ENCODE data around the gene CST3.
A peak's percentile ranks its signal among the peaks of the same experiment; 100 is the strongest.

Gene CST3

GRCh38 chr20:23643659-23644058 is 5.9 kb upstream of the CST3 start:
- Histone ChIP-seq H3K27me3 (ENCODE audit: insufficient read depth, poor library complexity, severe bottlenecking) (no peaks in the 10 kb centered on the region), H3K27ac (replicated peaks) (no peak overlapping the region), H3K4me3 (replicated peaks; ENCODE audit: insufficient read depth, low read length) (no peak overlapping the region)
- peak; percentile 52 to 53 for DNase-seq (ENCODE audit: low read depth in 1 of 2, low spot score in 1 of 2)
- peak; percentile 57; the same call in 1 of the 2 replicates for TF ChIP-seq SPI1 (IDR thresholded peaks at IDR 0.05; ENCODE audit: borderline replicate concordance, low read depth)
- no peak for TF ChIP-seq POLR2AphosphoS5 (IDR thresholded peaks at IDR 0.05; ENCODE audit: low read depth)
- no peak for TF ChIP-seq REST (IDR thresholded peaks at IDR 0.05; ENCODE audit: insufficient replicate concordance, low read depth)
- TF ChIP-seq GABPA (IDR thresholded peaks at IDR 0.05; ENCODE audit: low read depth) = no peak

DNA sequence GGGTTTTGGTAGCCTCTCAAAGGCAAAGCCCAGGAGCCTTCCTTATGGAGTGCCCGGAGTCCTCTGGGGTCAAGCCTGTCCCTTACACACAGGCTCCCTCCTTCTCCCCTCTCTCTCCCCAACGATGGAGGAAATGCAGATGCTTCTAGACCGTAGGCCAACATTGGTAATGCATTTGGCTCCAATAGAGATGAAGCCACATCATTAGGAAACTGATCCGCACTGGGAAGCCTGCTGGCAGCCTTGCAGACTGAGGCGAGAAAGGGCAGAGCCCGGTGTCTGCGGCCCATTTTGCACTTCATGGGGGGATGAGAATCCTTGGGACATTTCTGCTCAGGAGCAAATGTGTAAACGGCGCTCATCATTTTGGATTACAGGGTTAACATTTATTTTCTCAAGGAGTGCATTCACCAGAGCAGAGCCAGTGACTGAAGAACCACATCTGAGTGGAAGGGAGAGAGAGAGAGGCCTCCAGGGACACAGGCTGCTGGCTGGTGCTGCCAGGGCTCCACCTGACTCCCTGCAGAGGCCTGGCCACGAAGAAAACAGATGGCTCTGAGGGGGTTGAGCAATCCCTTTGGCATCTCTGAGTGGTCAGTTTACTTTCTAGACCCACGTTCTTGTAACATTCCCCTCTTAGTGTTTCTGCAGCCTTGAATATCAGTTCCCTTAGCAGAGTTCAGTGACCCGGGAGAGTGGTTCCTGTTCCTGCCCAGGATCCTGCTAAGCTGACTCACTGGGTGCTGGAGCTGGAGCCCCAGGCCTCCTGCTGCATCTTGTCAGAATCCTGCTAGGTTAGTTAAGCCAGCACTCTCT is 4.4 kb upstream of the CST3 start:
- H3K27ac ChIP-seq (replicated peaks) = no peak overlapping the region

GRCh38 chr20:23640671-23641667 is 3.2 kb upstream of the CST3 start:
- no peak for TF ChIP-seq POLR2AphosphoS5 (IDR thresholded peaks at IDR 0.05; ENCODE audit: low read depth)
- no peak for TF ChIP-seq REST (IDR thresholded peaks at IDR 0.05; ENCODE audit: insufficient replicate concordance, low read depth)
- TF ChIP-seq, protein P1, sequence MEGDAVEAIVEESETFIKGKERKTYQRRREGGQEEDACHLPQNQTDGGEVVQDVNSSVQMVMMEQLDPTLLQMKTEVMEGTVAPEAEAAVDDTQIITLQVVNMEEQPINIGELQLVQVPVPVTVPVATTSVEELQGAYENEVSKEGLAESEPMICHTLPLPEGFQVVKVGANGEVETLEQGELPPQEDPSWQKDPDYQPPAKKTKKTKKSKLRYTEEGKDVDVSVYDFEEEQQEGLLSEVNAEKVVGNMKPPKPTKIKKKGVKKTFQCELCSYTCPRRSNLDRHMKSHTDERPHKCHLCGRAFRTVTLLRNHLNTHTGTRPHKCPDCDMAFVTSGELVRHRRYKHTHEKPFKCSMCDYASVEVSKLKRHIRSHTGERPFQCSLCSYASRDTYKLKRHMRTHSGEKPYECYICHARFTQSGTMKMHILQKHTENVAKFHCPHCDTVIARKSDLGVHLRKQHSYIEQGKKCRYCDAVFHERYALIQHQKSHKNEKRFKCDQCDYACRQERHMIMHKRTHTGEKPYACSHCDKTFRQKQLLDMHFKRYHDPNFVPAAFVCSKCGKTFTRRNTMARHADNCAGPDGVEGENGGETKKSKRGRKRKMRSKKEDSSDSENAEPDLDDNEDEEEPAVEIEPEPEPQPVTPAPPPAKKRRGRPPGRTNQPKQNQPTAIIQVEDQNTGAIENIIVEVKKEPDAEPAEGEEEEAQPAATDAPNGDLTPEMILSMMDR (IDR thresholded peaks at IDR 0.05; ENCODE audit: insufficient read depth, low read length) = no peak
- no peak for TF ChIP-seq GABPA (IDR thresholded peaks at IDR 0.05; ENCODE audit: low read depth)
- no peak for TF ChIP-seq SPI1 (IDR thresholded peaks at IDR 0.05; ENCODE audit: borderline replicate concordance, low read depth)
- H3K27me3 ChIP-seq (ENCODE audit: insufficient read depth, poor library complexity, severe bottlenecking) = no peaks in the 10 kb centered on the region
- no peak overlapping the region for H3K4me3 ChIP-seq (replicated peaks; ENCODE audit: insufficient read depth, low read length)
- no peak for DNase-seq (ENCODE audit: low read depth in 1 of 2, low spot score in 1 of 2)
- H3K27ac ChIP-seq (replicated peaks) = no peak overlapping the region

More for the DNA sequence above, 4.4 kb upstream of the CST3 start:
- Histone ChIP-seq H3K4me3 (replicated peaks; ENCODE audit: insufficient read depth, low read length) (no peak overlapping the region), H3K27me3 (ENCODE audit: insufficient read depth, poor library complexity, severe bottlenecking) (no peaks in the 10 kb centered on the region)
- no peak for TF ChIP-seq SPI1 (IDR thresholded peaks at IDR 0.05; ENCODE audit: borderline replicate concordance, low read depth)
- TF ChIP-seq POLR2AphosphoS5 (IDR thresholded peaks at IDR 0.05; ENCODE audit: low read depth) = no peak
- TF ChIP-seq GABPA (IDR thresholded peaks at IDR 0.05; ENCODE audit: low read depth) = no peak
- no peak for TF ChIP-seq REST (IDR thresholded peaks at IDR 0.05; ENCODE audit: insufficient replicate concordance, low read depth)
- TF ChIP-seq, protein P1 (IDR thresholded peaks at IDR 0.05; ENCODE audit: insufficient read depth, low read length) = no peak
- DNase-seq (ENCODE audit: low read depth in 1 of 2, low spot score in 1 of 2) = peak in 1 of 2 experiments; percentile 92
